HCT116 (cell line): ENCODE measurements around the gene GFER. TPM values are rescaled to one million over a fixed set of nuclear protein-coding genes. Genes with fewer than 3 reads are reported as not detected.

Experiments
- ATAC-seq: fragments of 200-7000 bp; cut with Tn5 transposase; 2 replicates; pipeline ENCODE4 v1.9.1; 2020; ENCODE audit warnings: mild to moderate bottlenecking, moderate library complexity
- BruUV-seq: library from RNA; stranded (reverse); fragments of 400-500 nt; replicated peaks from 2 replicates; lab custom pipeline; 2021; lab: Mats Ljungman, UMichigan
- CTCF ChIA-PET: fragments of 300-600 bp; sonication (Branson Sonifier 250); formaldehyde crosslinking; loops from one replicate; lab custom pipeline; 2021; ENCODE audit warnings: antibody characterized with exemption; lab: Charles Lee
- POLR2A ChIA-PET: fragments of 300-600, 350-600 bp; sonication (Branson Sonifier 250); formaldehyde crosslinking; loops from one replicate; lab custom pipeline; 2021; ENCODE audit warnings: antibody characterized with exemption; lab: Charles Lee
- RAD21 ChIA-PET, 2 experiments: fragments of 300-600 bp; sonication (Branson Sonifier 250); formaldehyde crosslinking; loops; one replicate each; lab custom pipeline; 2023; ENCODE audit warnings: low total read pairs in 2 of 2; ENCODE audit not compliant: uncharacterized antibody in 2 of 2, unreplicated experiment in 2 of 2, low non-redundant PET in 1 of 2; lab: Charles Lee
- DNase-seq: peaks from one replicate; pipeline ENCODE4 v3.0.0-alpha.2; 2010; ENCODE audit warnings: low read depth, low spot score
- H2AFZ ChIP-seq: fragments of 200-600 bp; shearing (Covaris generic), sonication (generic); 2 replicates; pipeline ENCODE4 v1.6.1; 2017; ENCODE audit warnings: low read depth, mixed run types, mixed read lengths, antibody characterized with exemption, low read length; ENCODE audit not compliant: poor library complexity, severe bottlenecking
- H3K27ac ChIP-seq: 2 replicates; pipeline ENCODE4 v1.5.1; 2012; ENCODE audit warnings: low read depth, low read length
- H3K27me3 ChIP-seq: fragments of 200-600 bp; sonication (generic); 2 replicates; pipeline ENCODE4 v1.6.1; 2016; ENCODE audit warnings: mixed run types, low read length, mixed read lengths; ENCODE audit not compliant: insufficient read depth
- H3K36me3 ChIP-seq, 2 experiments: fragments of 200-500 bp in 1 of 2; fragments of 200-600 bp in 1 of 2; sonication (Bioruptor generic) in 1 of 2; sonication (generic) in 1 of 2; 2 replicates each; pipeline versions ENCODE4 v1.5.1 to v1.6.1; 2014 to 2016; ENCODE audit warnings: low read length in 2 of 2, inconsistent platforms in 1 of 2, mixed read lengths in 1 of 2, mixed run types in 1 of 2; ENCODE audit not compliant: insufficient read depth in 2 of 2, control insufficient read depth in 1 of 2
- H3K4me1 ChIP-seq, 2 experiments: fragments of 200-600 bp in 1 of 2; sonication (generic) in 1 of 2; 2 replicates each; pipeline versions ENCODE4 v1.5.1 to v1.6.1; 2012 to 2017; ENCODE audit warnings: low read length in 2 of 2, inconsistent platforms in 1 of 2, mild to moderate bottlenecking in 1 of 2, mixed read lengths in 1 of 2, mixed run types in 1 of 2, moderate library complexity in 1 of 2; ENCODE audit not compliant: insufficient read depth in 2 of 2, control insufficient read depth in 1 of 2
- H3K4me2 ChIP-seq: fragments of 200-600 bp; sonication (generic); 2 replicates; pipeline ENCODE4 v1.6.1; 2017; ENCODE audit warnings: mixed run types, low read length, mixed read lengths
- H3K4me3 ChIP-seq, 2 experiments: fragments of 200-600 bp in 1 of 2; sonication (generic) in 1 of 2; replicated peaks in 1 of 2; 2 replicates each; pipeline ENCODE4 v1.5.1; 2011 to 2016; ENCODE audit warnings: low read length in 2 of 2, control low read depth in 1 of 2, low read depth in 1 of 2, mild to moderate bottlenecking in 1 of 2, mixed read lengths in 1 of 2, mixed run types in 1 of 2
- H3K79me2 ChIP-seq: fragments of 200-600 bp; sonication (generic); 2 replicates; pipeline ENCODE4 v1.6.1; 2017; ENCODE audit warnings: mild to moderate bottlenecking, mixed run types, low read length, moderate library complexity, mixed read lengths; ENCODE audit not compliant: insufficient read depth
- H3K9ac ChIP-seq: fragments of 200-600 bp; sonication (generic); 2 replicates; pipeline ENCODE4 v1.6.1; 2016; ENCODE audit warnings: low read length, mixed read lengths
- H3K9me2 ChIP-seq: fragments of 200-600 bp; sonication (generic), shearing (Covaris generic); 2 replicates; pipeline ENCODE4 v1.6.1; 2017; ENCODE audit warnings: mixed run types, mild to moderate bottlenecking, moderate library complexity; ENCODE audit not compliant: insufficient read depth
- H3K9me3 ChIP-seq, 2 experiments: fragments of 200-500 bp in 1 of 2; fragments of 200-600 bp in 1 of 2; sonication (Bioruptor generic) in 1 of 2; sonication (generic) in 1 of 2; 2 replicates each; pipeline ENCODE4 v1.6.1; 2014 to 2017; ENCODE audit warnings: low read length in 2 of 2, mixed read lengths in 2 of 2, inconsistent platforms in 1 of 2, low read depth in 1 of 2, mild to moderate bottlenecking in 1 of 2, mixed run types in 1 of 2, moderate library complexity in 1 of 2; ENCODE audit not compliant: control insufficient read depth in 1 of 2, insufficient read depth in 1 of 2
- H4K20me1 ChIP-seq: fragments of 200-600 bp; sonication (generic), shearing (Covaris generic); 2 replicates; pipeline ENCODE4 v1.6.1; 2017; ENCODE audit warnings: mixed run types, mild to moderate bottlenecking, moderate library complexity; ENCODE audit not compliant: insufficient read depth
- FOSL1 ChIP-seq: IDR thresholded peaks from 2 replicates; pipeline ENCODE4 v1.6.1; 2012; ENCODE audit warnings: low read depth
- SRF ChIP-seq: IDR thresholded peaks from 2 replicates; pipeline ENCODE4 v1.6.1; 2012; ENCODE audit warnings: low read depth
- ZBTB33 ChIP-seq: IDR thresholded peaks from 2 replicates; pipeline ENCODE4 v1.6.1; 2011; ENCODE audit warnings: mild to moderate bottlenecking, low read length, moderate library complexity; ENCODE audit not compliant: insufficient replicate concordance; ENCODE audit errors: extremely low read depth
- intact Hi-C: fragments of 100-400 bp; cut with micrococcal nuclease; formaldehyde crosslinking; loops from 2 replicates; pipeline ENCODE4 v1.10.0; 2022
- total RNA-seq: library from RNA; stranded (reverse); gene quantifications from one replicate; pipeline ENCODE4 v1.2.1, GENCODE V29; 2021; ENCODE audit not compliant: unreplicated experiment
- TF ChIP-seq, protein P1 (sequence below), 3 experiments: fragments of 200-600 bp in 1 of 3; sonication (generic) in 1 of 3; IDR thresholded peaks in 2 of 3; conservative IDR thresholded peaks in 1 of 3; 2 replicates each; pipeline ENCODE4 v1.5.1; 2012 to 2017; ENCODE audit warnings: low read depth in 2 of 3, low read length in 2 of 3, antibody characterized with exemption in 1 of 3, borderline replicate concordance in 1 of 3, control low read depth in 1 of 3, mild to moderate bottlenecking in 1 of 3, mixed read lengths in 1 of 3, mixed run types in 1 of 3, moderate library complexity in 1 of 3; ENCODE audit not compliant: insufficient read depth in 1 of 3

GFER gene
- total RNA-seq, 1 experiment from 2014 or later = 47.3 TPM

DNA sequence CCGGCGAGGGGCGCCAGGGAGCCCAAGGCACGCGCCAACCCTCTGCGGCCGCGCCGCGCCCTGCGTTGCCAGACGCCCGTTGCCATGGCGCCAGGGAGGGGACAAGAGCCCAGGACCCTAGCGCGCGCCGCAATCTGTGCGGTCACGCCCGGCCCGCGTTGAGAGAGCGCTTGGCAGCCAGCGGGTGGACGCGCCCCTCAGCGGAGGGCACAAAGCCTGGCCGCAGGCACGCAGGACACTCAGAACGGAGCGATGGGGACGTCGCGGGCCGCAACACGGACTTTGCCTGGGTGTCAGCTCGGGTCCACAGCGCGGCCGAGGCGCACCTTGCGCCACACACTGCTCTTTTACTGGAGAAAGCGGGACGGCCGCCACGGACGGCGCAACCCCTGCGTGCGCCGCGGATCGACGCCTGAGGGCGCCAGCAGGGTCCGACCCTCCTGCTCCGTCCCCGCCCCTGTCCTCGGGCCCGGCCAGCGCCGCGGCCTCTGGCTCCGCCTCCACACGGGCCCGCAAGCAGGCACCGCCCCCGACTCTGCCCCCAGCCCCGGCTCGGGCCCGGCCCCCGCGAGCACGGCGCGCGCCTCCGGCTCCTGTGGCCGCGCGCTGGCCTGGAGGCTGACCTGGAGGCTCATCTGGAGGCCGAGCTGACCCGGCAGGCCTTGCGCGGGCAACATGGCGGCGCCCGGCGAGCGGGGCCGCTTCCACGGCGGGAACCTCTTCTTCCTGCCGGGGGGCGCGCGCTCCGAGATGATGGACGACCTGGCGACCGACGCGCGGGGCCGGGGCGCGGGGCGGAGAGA lies at the start of gene GFER (continued):
- TF ChIP-seq, protein P1, sequence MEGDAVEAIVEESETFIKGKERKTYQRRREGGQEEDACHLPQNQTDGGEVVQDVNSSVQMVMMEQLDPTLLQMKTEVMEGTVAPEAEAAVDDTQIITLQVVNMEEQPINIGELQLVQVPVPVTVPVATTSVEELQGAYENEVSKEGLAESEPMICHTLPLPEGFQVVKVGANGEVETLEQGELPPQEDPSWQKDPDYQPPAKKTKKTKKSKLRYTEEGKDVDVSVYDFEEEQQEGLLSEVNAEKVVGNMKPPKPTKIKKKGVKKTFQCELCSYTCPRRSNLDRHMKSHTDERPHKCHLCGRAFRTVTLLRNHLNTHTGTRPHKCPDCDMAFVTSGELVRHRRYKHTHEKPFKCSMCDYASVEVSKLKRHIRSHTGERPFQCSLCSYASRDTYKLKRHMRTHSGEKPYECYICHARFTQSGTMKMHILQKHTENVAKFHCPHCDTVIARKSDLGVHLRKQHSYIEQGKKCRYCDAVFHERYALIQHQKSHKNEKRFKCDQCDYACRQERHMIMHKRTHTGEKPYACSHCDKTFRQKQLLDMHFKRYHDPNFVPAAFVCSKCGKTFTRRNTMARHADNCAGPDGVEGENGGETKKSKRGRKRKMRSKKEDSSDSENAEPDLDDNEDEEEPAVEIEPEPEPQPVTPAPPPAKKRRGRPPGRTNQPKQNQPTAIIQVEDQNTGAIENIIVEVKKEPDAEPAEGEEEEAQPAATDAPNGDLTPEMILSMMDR (IDR thresholded peaks at IDR 0.05 in 2 of 3, conservative IDR thresholded peaks at IDR 0.05 in 1 of 3; ENCODE audit: borderline replicate concordance in 1 of 3, insufficient read depth in 1 of 3, low read depth in 2 of 3, low read length in 2 of 3) = peak in 2 of 3 experiments; percentile 14 to 20; a peak in 3 of 6 replicates
- peak; percentile 74 for TF ChIP-seq ZBTB33

GRCh38 chr16:1936945-1937479 lies 47.0 kb upstream of the GFER start:
- Histone ChIP-seq H3K4me2 (no peak overlapping the region), H3K9me3 (no peaks in the 10 kb centered on the region), H3K9ac (no peak overlapping the region), H3K36me3 (peaks cover 5 to 6% of the 10 kb centered on the region in 2 experiments; a peak in 3 of 4 replicates), H3K27me3 (no peaks in the 10 kb centered on the region), H4K20me1 (no peaks in the 10 kb centered on the region), H3K27ac (no peak overlapping the region), H3K4me3 (no peak overlapping the region), H3K4me1 (peaks cover 22 to 26% of the 10 kb centered on the region in 2 experiments), H3K79me2 (no peaks in the 10 kb centered on the region), H2AFZ (no peak overlapping the region), H3K9me2 (no peaks in the 10 kb centered on the region)
- no peak for ATAC-seq
- intact Hi-C loops = no loop called here
- RAD21 ChIA-PET = no interaction called here
- CTCF ChIA-PET = no interaction called here
- no peak for TF ChIP-seq SRF
- TF ChIP-seq FOSL1 = no peak
- DNase-seq = no peak
- POLR2A ChIA-PET = no interaction called here
- BruUV-seq = no TSS peak
